Stimulated activated CD4-positive, alpha-beta T cell treated with anti-CD3 and anti-CD28 coated beads, Interleukin-2, amount 100 ng/mL, for 48 hours (primary cell): ENCODE results near the gene SRRT.

ENCODE experiments used
- DNase-seq, 2 donors: peaks; one replicate each; pipeline ENCODE4 v3.0.0-alpha.2; 2020

Gene SRRT

DNA sequence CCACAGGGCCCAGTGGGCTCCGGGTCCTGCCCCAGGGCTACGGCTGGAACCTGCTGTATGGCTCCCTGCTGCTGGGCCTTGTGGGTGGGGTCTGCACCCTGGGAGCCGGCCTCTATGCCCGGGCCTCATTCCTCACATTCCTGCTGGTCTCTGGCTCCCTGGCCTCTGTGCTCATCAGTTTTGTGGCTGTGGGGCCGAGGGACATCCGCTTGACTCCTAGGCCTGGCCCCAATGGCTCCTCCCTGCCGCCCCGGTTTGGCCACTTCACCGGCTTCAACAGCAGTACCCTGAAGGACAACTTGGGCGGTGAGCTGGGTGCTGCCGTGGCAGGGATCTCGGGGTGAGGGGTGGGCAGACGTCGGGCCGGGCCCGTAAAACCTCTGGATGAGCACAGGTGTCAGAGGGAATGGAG lies 18.0 kb upstream of the SRRT start:
- no peak for DNase-seq

DNA sequence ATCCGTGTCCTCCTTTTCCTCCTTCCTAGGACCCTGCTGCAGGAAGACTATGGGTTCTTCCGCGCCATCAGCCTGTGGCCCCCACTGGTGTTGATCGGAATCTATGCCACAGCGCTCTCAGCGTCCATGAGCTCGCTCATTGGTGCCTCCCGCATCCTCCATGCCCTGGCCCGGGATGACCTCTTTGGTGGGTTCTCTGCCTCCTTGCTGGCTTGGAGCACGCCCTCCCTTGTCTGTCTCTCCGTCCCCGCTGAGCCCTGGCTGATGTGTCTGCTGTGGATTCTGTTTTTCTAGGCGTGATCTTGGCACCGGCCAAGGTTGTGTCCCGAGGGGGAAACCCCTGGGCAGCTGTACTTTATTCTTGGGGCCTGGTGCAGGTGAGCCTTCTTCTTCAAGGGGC lies 15.0 kb upstream of the SRRT start:
- no peak for DNase-seq

DNA sequence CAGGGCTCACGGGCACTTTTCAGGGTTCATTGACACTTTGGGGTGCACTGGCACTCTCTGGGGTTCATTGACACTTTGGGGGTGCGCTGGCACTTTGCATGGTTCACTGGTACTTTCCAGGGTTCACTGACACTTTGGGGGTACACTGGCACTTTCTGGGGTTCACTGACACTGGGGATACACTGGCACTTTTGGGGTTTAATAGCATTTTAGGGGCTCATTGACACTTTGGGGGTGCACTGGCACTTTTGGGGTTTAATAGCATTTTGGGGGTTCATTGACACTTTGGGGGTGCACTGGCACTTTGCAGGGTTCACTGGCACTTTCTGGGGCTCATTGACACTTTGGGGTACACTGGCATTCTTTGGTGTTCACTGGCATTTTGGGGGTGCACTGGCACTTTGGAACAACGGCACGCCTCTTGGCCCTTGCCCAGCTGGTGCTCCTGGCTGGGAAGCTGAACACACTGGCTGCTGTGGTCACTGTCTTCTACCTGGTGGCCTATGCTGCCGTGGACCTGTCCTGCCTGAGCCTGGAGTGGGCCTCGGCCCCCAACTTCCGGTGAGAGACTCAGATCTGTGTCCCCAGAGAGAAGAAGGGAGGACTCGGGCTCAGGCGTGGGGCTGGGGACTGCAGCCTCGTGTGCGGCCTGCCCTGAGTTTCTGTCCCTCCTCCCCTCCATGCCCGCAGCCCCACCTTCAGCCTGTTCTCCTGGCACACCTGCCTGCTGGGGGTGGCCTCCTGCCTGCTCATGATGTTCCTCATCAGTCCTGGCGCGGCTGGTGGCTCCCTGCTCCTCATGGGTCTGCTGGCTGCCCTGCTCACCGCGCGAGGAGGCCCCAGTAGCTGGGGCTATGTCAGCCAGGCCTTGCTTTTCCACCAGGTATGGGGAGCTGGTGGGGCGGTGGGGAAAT lies 13.9 kb upstream of the SRRT start:
- no peak for DNase-seq

DNA sequence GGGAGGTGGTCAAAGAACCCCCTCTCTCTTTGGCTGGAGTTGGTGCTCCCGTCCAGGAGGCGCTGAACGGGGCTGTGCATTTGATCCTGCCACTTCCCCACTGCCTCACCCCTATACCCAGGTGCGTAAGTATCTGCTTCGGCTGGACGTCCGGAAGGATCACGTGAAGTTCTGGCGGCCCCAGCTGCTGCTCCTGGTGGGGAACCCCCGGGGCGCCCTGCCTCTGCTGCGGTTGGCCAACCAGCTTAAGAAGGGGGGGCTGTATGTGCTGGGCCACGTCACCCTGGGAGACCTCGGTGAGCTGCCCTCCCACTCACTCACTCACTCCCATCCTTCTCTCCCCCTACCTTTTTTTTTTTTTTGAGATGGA lies 13.3 kb upstream of the SRRT start:
- no peak for DNase-seq

DNA sequence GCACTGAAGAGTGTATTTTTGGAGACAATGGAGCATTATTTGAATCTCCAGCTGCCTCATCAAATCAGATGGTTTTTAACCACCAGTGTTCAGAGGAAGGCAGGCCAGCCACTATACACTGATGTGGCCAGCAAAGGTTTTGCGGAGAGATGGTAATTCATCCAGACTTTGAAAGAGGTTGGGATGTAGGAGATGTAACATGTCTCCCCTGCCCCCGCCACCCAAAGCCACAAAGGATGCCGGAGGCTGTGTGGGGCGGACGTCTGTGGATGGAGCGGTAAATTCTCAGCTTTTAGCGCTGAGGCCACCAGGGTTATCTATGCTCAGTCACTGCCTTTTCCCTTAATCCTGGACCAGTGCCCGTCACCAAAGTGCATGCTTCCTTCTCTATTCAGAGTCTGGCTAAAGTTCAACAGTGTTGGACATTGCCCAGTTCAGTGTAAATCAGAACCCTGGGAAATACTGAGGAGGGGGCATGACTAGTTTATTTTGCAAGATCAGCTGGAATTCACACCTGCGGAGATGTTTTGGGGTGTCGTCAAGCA lies 11.4 kb upstream of the SRRT start:
- DNase-seq, result no peak

DNA sequence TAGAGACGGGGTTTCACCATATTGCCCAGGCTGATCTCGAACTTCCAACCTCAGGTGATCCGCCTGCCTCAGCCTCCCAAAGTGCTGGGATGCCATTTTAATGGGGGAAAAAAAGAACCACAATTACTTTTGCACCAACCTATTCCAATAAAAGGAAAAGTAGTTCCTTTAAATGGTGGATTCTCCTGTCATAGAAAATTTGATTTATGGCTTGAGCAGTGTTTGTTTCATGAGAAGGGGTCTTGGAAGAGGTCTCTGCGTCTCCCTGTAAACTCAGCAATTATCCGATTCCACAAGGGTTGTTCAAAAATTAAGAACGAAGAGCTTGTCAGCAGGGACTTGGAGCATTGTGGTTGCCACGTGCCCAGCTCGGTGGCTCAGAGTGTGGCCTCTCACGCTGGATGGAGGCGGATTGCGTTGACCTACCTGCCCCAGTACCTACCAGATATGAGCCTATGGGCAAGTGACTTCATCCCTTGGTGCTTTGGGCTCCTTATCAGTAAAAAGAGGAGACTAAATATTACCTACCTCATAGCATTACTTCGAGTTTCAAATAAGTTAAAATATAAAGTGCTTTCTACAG lies 10.5 kb upstream of the SRRT start:
- DNase-seq, result no peak

DNA sequence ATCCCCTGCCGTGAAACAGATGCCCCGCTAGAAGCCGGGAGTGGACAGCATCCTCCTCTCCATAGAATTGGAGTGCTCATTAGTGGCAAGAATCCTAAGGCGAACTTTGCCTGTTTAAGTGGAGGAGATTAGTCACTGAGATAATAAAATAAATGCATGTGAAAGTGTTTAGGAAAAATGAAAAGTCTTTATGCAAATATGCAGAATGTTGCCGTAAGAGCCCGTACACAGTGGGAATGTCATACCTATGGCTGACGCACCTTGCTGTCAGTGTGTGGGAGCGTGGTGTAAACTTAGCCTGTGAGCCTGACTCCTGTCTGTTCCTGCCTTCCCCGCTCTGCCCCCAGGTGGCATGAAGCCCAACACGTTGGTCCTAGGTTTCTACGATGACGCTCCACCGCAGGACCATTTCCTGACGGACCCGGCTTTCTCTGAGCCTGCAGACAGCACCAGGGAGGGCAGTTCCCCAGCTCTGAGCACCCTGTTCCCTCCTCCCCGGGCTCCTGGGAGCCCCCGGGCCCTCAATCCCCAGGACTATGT lies 9.5 kb upstream of the SRRT start:
- no peak for DNase-seq

DNA sequence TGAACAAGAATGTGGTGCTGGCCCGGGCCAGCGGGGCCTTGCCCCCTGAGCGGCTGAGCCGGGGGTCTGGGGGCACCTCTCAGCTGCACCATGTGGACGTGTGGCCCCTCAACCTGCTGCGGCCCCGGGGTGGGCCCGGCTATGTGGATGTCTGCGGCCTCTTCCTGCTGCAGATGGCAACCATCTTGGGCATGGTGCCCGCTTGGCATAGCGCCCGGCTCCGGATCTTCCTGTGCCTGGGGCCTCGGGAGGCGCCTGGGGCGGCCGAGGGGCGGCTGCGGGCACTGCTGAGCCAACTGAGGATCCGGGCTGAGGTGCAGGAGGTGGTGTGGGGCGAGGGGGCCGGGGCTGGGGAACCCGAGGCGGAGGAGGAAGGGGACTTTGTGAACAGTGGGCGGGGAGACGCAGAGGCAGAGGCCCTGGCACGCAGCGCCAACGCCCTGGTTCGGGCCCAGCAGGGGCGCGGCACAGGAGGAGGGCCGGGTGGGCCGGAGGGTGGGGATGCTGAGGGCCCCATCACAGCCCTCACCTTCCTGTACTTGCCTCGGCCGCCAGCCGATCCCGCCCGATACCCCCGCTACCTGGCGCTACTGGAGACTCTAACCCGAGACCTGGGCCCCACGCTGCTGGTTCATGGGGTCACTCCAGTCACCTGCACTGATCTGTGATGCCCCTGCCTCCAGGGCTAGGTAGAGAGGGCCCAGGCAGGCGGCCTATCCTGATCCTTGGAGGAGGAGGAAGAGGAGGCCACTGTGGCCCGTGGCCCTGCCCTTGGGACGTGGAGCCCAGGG lies 8.8 kb upstream of the SRRT start:
- DNase-seq, result no peak

DNA sequence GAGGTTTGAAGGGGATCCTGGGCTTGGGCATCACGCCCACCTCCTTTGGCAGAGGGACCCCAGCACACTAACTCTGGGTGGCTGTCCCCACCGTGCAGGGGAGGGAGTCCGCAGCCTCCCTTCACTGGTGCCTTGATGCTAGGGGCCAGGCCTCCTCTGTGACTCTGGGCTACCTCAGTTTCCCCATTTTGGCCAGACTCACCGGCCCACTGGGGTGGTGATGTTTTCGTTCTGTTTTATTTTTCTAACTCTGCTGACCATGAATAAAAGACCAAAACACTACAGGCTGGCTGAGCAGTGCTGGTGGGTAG lies 8.2 kb upstream of the SRRT start:
- DNase-seq, result no peak

DNA sequence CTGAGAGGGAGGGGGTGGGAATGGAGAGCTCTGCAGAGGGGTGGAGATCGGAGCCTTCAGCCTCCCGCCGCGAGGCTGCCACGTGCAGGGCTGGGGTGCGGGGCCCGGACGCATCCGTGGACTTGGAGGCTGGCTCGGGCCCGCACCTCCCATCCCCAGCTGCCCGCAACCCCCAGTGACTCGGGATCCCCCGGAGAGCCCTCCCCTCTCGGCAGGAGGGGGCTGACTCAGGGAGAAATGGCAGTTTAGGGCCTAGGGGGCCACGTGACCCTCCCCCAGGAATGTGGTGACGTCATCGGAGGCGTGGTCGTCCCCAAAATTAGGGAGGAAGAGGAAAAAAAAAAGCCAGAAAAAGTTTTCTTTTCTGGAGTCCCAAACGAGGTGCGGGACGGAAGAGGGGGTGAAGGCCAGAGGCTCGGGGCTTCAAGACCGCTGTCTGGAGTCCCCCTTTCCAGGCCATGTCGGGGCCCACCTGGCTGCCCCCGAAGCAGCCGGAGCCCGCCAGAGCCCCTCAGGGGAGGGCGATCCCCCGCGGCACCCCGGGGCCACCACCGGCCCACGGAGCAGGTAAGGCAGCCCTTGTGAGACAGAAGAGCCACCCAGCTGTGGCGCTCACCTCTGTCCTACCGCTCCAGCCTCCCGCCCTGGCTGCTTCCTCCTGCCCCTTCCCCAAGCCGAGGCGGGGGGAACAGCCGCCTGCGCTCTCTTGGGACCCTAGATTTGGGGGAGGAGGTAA lies 7.7 kb upstream of the SRRT start, which contains the start of gene TRIP6:
TRIP6 (plus strand) TSS at position 348 of the 736 bp plus-strand sequence; CDS start at position 459, 111 bp downstream.
- peak; percentile 58 to 64 for DNase-seq

DNA sequence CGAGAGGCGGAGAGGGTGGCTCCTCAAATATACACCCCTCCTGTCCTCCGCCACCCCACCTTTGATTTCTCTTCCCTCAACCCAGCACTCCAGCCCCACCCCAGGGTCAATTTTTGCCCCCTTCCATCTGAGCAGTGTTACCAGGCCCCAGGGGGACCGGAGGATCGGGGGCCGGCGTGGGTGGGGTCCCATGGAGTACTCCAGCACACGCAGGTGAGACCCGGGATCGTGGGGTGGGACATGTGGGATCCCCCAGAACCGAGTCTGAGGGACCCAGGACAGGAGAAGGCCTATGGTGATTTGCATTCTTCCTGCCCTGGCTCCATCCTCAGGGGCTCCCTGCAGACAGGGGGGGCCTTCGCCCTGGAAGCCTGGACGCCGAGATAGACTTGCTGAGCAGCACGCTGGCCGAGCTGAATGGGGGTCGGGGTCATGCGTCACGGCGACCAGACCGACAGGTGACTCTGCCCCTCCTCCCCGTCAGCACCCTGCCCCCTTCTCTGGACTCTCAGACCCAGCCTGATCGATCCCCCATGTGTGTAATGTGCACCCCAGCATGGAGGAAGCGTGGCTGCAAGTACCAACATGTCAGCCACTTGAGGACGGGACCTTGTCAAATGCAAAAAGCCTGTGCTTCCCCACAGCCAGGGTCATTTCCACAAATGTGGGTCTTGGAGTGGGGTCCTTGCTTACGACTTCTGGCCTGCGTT lies 7.0 kb upstream of the SRRT start:
- DNase-seq, result no peak

DNA sequence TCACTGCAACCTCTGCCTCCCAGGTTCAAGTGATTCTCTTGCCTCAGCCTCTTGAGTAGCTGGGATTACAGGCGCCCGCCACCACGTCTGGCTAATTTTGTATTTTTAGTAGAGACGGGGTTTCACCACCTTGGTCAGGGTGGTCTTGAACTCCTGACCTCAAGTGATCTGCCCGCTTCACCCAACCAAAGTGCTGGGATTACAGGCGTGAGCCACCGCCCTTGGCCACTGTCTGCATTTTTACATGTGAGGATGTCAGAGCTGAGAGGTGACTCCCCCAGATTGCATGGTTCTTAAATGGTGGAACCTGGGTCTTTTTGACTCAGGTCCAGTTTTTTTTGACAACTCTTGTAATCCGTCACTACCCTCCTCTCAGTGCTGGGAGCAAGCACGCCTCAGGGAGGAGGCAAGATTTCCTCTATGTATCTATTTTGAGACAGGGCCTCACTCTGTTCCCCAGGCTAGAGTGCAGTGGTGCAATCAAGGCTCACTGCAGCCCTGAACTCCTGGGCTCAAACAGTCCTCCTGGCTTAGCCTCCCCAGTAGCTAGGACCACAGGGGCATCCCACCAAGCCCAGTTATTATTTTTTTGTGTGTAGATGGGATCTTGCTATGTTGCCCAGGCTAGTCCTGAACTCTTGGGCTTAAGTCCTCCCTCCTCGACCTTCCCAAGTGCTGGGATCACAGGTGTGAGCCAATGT lies 1.2 kb upstream of the SRRT start:
- no peak for DNase-seq

DNA sequence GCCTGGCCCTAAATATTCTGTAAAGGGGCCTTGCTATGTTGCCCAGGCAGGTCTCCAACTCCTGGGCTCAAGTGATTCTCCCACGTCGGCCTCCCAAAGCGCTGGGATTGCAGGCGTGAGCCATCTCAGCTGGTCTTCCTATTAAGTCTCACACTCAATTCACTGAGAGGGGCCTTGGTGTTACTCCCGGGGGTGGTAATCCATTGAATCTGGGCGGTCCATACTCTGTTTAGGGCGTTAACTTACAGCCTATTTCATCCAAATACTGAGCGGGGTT lies 665 bp upstream of the SRRT start:
- DNase-seq, result no peak

DNA sequence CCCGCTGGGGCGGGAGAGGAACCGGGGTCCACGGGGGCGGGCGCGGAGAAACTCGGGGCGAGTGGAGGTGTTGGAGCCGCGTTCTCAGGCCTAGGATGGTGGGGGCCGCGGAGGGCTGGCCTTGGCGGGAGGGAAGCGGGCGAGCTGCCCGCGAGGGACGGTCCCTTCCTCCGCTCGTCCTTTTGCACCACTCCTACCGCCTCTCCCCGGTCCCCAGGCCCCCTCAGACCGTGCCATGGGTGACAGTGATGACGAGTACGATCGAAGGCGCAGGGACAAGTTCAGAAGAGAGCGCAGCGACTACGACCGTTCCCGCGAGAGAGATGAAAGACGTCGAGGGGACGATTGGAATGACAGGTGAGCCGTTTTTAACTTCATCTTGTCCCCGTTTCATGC lies 451 bp downstream of the SRRT start:
- DNase-seq, result peak in 1 of 2 donors; percentile 29

DNA sequence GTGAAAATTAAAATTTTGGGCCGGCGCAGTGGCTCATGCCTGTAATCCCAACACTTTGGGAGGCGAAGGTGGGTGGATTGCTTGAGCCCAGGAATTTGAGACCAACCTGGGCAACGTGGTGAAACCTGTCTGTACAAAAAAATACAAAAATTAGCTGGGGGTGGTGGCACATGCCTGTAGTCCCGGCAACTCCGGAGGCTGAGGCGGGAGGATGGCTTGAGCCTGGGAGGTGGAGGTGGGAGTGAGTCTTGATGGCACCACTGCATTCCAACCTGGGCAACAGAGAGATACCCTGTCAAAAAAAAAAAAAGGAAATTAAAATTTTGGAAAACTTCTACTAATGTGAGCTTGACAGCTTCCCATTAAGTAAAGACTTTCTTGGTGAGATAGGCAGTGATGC lies 3.1 kb downstream of the SRRT start:
- no peak for DNase-seq

DNA sequence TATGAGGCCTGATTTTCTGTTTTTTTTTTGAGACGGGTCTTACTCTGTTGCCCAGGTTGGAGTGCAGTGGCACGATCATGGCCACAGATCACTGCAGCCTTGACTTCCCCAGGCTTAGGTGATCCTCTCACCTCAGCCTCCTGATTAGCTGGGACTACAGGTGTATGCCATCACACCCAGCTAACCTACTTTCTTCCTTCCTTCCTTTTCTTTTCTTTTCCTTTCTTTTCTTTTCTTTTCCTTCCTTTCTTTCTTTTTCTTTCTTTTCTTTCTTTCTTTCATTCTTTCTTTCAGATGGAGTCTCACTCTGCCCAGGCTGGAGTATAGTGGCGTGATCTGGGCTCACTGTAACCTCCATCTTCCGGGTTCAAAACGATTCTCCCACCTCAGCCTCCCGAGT lies 3.8 kb downstream of the SRRT start:
- DNase-seq, result no peak

DNA sequence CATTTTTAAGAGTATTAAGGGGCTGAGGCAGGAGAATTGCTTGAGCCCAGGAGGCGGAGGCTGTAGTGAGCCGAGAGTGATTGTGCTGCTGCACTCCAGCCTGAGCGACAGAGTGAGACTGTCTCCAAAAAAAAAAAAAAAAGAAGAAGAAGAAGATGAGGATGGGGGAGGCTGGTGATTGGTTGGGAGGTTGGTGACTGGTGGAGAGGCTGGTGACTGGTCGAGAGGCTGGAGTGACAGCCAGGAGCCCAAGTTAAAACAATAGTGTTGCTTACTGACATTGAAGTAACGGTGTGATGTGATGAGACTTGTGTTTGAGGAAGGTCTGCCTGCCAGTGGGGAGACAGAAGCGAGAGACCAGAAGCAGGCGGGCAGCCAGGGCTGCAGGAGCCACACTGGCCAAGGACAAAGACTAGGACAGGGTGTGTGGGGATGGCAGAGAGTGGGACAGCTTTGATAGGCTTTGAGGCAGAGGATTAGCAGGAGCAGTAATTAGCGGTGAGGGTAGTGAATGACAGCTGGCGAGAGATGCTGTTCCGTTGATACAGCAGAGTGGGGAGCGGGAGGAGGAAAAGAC lies 4.9 kb downstream of the SRRT start:
- no peak for DNase-seq

DNA sequence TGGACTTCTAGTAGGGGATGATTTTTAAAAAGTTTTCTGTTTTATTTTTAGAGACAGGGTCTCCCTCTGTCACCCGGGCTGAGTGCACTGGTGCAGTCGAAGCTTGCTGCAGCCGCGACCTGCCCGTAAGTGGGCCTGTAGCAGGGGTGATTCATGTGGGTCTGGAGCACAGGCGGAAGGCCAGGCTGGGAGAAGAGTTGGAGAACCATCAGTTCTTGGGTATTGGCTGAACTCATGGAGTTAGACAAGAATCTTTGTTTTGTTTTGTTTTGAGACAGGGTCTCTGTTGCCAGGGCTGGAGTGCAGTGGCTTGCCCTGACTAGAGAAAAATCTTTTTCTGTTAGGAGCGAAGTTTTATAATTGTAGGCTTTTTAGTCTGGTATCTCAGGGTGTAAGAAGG lies 5.7 kb downstream of the SRRT start:
- DNase-seq, result no peak

DNA sequence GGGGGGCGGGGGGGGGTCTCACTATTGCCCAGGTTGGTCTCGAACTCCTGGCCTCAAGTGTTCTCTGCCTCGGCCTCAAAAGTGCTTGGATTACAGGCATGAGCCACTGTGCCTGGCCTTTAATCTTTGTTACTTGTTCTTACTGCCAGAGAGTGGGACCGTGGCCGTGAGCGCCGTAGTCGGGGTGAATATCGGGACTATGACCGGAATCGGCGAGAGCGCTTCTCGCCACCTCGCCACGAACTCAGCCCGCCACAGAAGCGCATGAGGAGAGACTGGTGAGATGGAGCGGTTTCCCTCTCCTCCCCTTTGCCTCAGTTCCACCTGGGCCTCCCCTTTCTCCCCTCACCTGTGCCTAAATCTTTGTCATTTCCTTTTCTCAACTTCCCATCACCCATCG lies 6.2 kb downstream of the SRRT start:
- DNase-seq, result no peak

DNA sequence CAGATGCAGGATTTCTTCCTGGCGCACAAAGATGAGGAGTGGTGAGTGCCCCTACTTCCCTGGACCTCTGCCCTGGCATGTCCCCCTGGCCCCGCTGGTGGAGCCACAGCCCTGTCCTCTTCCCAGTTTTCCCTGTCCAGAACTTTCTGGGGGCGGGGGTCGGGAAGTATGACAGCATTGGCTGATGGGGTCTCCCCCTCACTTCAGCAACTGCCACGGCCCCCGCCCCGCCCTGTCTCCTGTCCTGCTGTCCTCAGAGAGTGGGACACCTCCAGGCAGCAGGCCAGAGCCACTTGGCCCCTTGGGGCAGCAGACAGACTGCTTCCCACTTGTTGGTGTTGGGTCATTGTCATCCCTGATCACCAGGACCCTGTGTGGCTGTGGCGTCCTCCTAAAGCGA lies 7.3 kb downstream of the SRRT start:
- DNase-seq, result no peak
